Activated CD8-positive, alpha-beta memory T cell treated with anti-CD3 and anti-CD28 coated beads, Interleukin-2, amount 10 ng/mL, durations not matched to agents 7 days and 5 days (primary cell): ENCODE results near the gene NXPH4. TPM values are rescaled to one million over a fixed set of nuclear protein-coding genes. Genes with fewer than 3 reads are reported as not detected.

Source experiments
- ATAC-seq: fragments of 150-1000 bp; cut with Tn5 transposase; one replicate; pipeline ENCODE4 v1.10.0; 2021; ENCODE audit warnings: moderate library complexity
- CTCF ChIA-PET: fragments of 350-600 bp; sonication (Branson Sonifier 250); formaldehyde crosslinking; loops from one replicate; lab custom pipeline; 2021; ENCODE audit warnings: antibody characterized with exemption; lab: Charles Lee
- DNase-seq: peaks from one replicate; pipeline ENCODE4 v3.0.0-alpha.2; 2020
- H3K27ac Mint-ChIP-seq: one replicate; pipeline ENCODE4 v1.8.0; 2021; ENCODE audit warnings: mild to moderate bottlenecking, mixed read lengths
- H3K27me3 Mint-ChIP-seq: one replicate; pipeline ENCODE4 v1.8.0; 2021; ENCODE audit warnings: mixed read lengths
- H3K36me3 Mint-ChIP-seq: one replicate; pipeline ENCODE4 v1.8.0; 2021; ENCODE audit warnings: mild to moderate bottlenecking, mixed read lengths
- H3K4me1 Mint-ChIP-seq: one replicate; pipeline ENCODE4 v1.8.0; 2021; ENCODE audit warnings: mixed read lengths
- H3K4me3 Mint-ChIP-seq: one replicate; pipeline ENCODE4 v1.8.0; 2021; ENCODE audit warnings: mild to moderate bottlenecking, moderate library complexity, mixed read lengths
- H3K9me3 Mint-ChIP-seq: one replicate; pipeline ENCODE4 v1.8.0; 2022; ENCODE audit warnings: low read depth, mixed read lengths
- total RNA-seq, 2 experiments: library from RNA; stranded (reverse); gene quantifications; one replicate each; pipeline ENCODE4 v1.2.3, GENCODE V29; 2021

Gene NXPH4
- total RNA-seq, 2 experiments from 2014 or later = 0.58 to 0.68 TPM

DNA sequence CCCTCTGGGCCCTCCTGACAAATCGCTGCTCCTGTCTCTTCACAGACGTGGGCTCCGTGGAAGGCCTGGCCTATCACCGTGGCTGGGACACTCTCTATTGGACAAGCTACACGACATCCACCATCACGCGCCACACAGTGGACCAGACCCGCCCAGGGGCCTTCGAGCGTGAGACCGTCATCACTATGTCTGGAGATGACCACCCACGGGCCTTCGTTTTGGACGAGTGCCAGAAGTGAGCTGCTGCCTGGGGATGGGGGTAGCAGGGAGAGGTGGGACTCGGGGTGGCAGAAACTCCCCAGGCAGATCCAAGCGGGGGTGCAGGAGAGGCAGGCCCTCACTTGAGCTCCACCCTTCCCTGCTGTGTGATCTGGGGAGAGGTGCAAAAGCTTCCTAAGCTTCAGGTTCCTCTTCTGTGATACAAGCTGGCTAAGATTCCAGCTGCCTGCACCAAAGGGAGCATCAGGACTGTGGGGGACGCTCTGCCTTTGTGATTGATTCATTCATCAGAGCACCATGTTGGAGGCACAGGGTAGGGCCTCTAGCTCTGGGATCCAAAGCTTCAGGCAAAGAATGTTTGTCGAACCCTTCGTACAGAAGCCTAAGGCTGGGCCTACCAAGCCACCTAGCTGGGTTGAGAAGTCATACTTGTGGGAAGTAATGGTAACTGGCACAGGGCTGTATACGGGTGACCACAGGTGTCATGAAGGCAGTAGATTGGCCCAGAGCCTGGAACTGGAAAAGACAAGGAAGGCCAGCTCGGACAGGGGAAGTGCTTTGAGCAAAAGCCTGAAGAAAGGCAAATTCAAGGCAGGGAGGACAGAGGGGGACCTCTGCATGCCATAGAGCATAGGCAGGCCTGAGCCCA, 29.1 kb upstream of the NXPH4 start:
- CTCF ChIA-PET = interaction anchor here (0.8 to 2.0 kb wide), 7 partner anchors 9 to 76 kb away, joined by 3 to 11 read pairs (median 5); partner anchors contain the start of gene STAT6
- DNase-seq (no peak), ATAC-seq (no peak)
- H3K9me3 Mint-ChIP-seq = no peaks in the 10 kb centered on the region
- no peak overlapping the region for H3K27ac Mint-ChIP-seq
- H3K4me1 Mint-ChIP-seq = peaks cover 2% of the 10 kb centered on the region
- H3K27me3 Mint-ChIP-seq = no peaks in the 10 kb centered on the region
- no peaks in the 10 kb centered on the region for H3K36me3 Mint-ChIP-seq
- H3K4me3 Mint-ChIP-seq = no peak overlapping the region

DNA sequence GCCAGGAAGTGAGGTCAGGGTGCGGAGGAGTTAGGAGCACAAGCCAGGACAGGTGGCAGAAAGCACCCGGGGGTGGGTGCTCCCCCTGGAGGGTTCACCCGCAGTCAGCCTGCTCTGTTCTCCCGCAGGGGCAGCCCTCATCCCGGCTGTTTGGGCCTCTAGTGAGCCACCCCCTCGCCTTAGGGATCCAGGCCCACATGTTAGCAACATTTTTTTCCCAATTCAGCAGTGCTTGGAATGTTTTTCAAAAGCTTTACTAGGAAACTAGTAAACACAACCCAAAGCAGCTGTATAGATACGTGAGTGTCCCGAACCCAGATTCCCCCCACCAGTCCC, 28.5 kb upstream of the NXPH4 start:
- Mint-ChIP-seq H3K4me1 (no peaks in the 10 kb centered on the region), H3K36me3 (no peaks in the 10 kb centered on the region), H3K27ac (no peak overlapping the region), H3K27me3 (no peaks in the 10 kb centered on the region), H3K9me3 (no peaks in the 10 kb centered on the region), H3K4me3 (no peak overlapping the region)
- ATAC-seq (no peak), DNase-seq (no peak)
- CTCF ChIA-PET = interaction anchor here (0.9 to 2.0 kb wide), 5 partner anchors 14 to 119 kb away, joined by 3 to 8 read pairs (median 4); partner anchors contain the start of gene STAT6

GRCh38 chr12:57190037-57190436, 26.6 kb upstream of the NXPH4 start:
- Mint-ChIP-seq H3K27ac (no peak overlapping the region), H3K27me3 (no peaks in the 10 kb centered on the region), H3K9me3 (no peaks in the 10 kb centered on the region), H3K4me3 (no peak overlapping the region), H3K4me1 (no peaks in the 10 kb centered on the region), H3K36me3 (no peaks in the 10 kb centered on the region)
- ATAC-seq (no peak), DNase-seq (no peak)
- CTCF ChIA-PET = no interaction called here

GRCh38 chr12:57190821-57191220, 25.8 kb upstream of the NXPH4 start:
- CTCF ChIA-PET = interaction anchor here (0.6 to 1.4 kb wide), 2 partner anchors 8 to 1185 kb away, joined by 3 to 4 read pairs; no protein-coding TSS in a partner anchor
- Mint-ChIP-seq H3K36me3 (no peaks in the 10 kb centered on the region), H3K4me1 (no peaks in the 10 kb centered on the region), H3K27ac (no peak overlapping the region), H3K27me3 (no peaks in the 10 kb centered on the region), H3K9me3 (no peaks in the 10 kb centered on the region), H3K4me3 (no peak overlapping the region)
- DNase-seq = no peak
- ATAC-seq = no peak

- no peak for DNase-seq
- H3K27ac Mint-ChIP-seq = no peak overlapping the region
- H3K36me3 Mint-ChIP-seq = no peaks in the 10 kb centered on the region
- CTCF ChIA-PET = interaction anchor here (0.6 to 1.4 kb wide), 2 partner anchors 9 to 1186 kb away, joined by 3 to 4 read pairs; no protein-coding TSS in a partner anchor
- H3K9me3 Mint-ChIP-seq = no peaks in the 10 kb centered on the region
- no peaks in the 10 kb centered on the region for H3K27me3 Mint-ChIP-seq
- H3K4me3 Mint-ChIP-seq = no peak overlapping the region
- H3K4me1 Mint-ChIP-seq = no peaks in the 10 kb centered on the region
- ATAC-seq = no peak
Measured at GRCh38 chr12:57191410-57191809, 25.2 kb upstream of the NXPH4 start.

DNA sequence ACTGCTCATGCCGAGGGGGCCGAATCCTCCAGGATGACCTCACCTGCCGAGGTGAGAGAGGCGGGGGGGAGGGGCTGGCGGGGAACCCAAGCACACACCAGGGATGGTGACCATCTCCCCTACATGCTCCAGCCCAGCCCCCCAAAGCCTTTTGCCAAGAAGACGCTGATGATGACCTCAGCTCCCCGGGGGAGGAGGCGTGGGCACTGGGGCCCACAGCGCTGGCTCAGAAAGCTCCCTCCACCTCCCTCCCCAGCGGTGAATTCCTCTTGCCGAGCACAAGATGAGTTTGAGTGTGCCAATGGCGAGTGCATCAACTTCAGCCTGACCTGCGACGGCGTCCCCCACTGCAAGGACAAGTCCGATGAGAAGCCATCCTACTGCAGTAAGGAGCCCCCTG, 23.7 kb upstream of the NXPH4 start:
- ATAC-seq = no peak
- no peaks in the 10 kb centered on the region for H3K36me3 Mint-ChIP-seq
- CTCF ChIA-PET = interaction anchor here (1.1 kb wide), 1 partner anchor 9 kb away, joined by 6 read pairs; no protein-coding TSS in a partner anchor
- H3K27ac Mint-ChIP-seq = no peak overlapping the region
- DNase-seq = no peak
- H3K4me1 Mint-ChIP-seq = no peaks in the 10 kb centered on the region
- no peak overlapping the region for H3K4me3 Mint-ChIP-seq
- H3K9me3 Mint-ChIP-seq = no peaks in the 10 kb centered on the region
- no peaks in the 10 kb centered on the region for H3K27me3 Mint-ChIP-seq

DNA sequence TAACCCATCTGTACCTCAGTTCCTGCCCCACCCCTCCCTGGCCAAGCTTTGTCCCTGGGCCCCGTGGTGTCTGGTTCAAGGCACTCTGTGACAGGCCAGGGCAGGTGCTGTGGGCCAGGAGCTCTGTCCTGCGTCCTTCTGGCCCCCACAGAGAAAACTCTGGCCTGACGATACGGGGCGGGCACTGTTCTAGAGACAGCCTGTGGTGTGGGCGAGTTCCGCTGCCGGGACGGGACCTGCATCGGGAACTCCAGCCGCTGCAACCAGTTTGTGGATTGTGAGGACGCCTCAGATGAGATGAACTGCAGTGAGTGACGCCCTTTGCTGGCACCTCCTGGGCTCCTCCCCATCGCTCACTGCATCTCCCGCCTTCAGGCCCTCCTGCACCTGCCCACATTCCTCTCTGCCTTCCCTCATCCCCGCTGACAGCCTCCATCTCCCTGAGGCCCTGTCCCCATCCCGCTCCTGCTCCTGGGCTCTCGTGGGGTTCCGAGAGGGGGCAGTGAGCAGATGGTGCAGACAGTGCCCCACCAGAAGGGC, 22.8 kb upstream of the NXPH4 start:
- H3K36me3 Mint-ChIP-seq = no peaks in the 10 kb centered on the region
- no peak for DNase-seq
- H3K4me3 Mint-ChIP-seq = no peak overlapping the region
- no peak for ATAC-seq
- H3K9me3 Mint-ChIP-seq = no peaks in the 10 kb centered on the region
- H3K27ac Mint-ChIP-seq = no peak overlapping the region
- no peaks in the 10 kb centered on the region for H3K27me3 Mint-ChIP-seq
- CTCF ChIA-PET = no interaction called here
- no peaks in the 10 kb centered on the region for H3K4me1 Mint-ChIP-seq

GRCh38 chr12:57194253-57194652, 22.3 kb upstream of the NXPH4 start:
- ATAC-seq = no peak
- no peak overlapping the region for H3K4me3 Mint-ChIP-seq

GRCh38 chr12:57195186-57195585, 21.4 kb upstream of the NXPH4 start:
- Mint-ChIP-seq H3K27me3 (no peaks in the 10 kb centered on the region), H3K4me3 (no peak overlapping the region), H3K4me1 (no peaks in the 10 kb centered on the region), H3K36me3 (no peaks in the 10 kb centered on the region), H3K27ac (no peak overlapping the region), H3K9me3 (no peaks in the 10 kb centered on the region)
- ATAC-seq (no peak), DNase-seq (no peak)
- CTCF ChIA-PET = interaction anchor here (1.8 kb wide), 1 partner anchor 45 kb away, joined by 5 read pairs; no protein-coding TSS in a partner anchor

More at GRCh38 chr12:57194253-57194652, 22.3 kb upstream of the NXPH4 start:
- CTCF ChIA-PET = no interaction called here
- H3K9me3 Mint-ChIP-seq = no peaks in the 10 kb centered on the region
- no peak for DNase-seq
- no peaks in the 10 kb centered on the region for H3K36me3 Mint-ChIP-seq
- no peak overlapping the region for H3K27ac Mint-ChIP-seq
- no peaks in the 10 kb centered on the region for H3K27me3 Mint-ChIP-seq
- H3K4me1 Mint-ChIP-seq = no peaks in the 10 kb centered on the region

DNA sequence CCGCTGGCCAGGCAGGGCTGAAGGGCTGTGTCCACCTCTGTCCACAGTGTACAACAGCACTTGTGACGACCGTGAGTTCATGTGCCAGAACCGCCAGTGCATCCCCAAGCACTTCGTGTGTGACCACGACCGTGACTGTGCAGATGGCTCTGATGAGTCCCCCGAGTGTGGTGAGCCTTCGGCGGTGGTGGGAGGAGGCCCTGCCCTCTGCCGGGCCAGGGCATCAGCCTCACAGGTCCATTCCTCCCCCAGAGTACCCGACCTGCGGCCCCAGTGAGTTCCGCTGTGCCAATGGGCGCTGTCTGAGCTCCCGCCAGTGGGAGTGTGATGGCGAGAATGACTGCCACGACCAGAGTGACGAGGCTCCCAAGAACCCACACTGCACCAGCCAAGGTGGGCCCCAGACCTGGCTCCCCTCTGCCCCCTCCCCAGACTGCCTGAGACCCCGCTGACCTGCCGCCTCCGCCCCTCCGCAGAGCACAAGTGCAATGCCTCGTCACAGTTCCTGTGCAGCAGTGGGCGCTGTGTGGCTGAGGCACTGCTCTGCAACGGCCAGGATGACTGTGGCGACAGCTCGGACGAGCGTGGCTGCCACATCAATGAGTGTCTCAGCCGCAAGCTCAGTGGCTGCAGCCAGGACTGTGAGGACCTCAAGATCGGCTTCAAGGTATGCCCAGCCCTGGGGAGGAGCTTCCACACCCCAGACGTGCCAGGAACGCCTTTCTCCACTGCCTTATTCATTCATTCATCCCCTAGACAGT, 20.8 kb upstream of the NXPH4 start:
- Mint-ChIP-seq H3K9me3 (no peaks in the 10 kb centered on the region), H3K27ac (no peak overlapping the region), H3K27me3 (no peaks in the 10 kb centered on the region), H3K4me1 (no peaks in the 10 kb centered on the region), H3K4me3 (no peak overlapping the region), H3K36me3 (no peaks in the 10 kb centered on the region)
- CTCF ChIA-PET = interaction anchor here (1.8 to 4.0 kb wide), 2 partner anchors 18 to 44 kb away, joined by 5 to 17 read pairs; no protein-coding TSS in a partner anchor
- DNase-seq = no peak
- ATAC-seq = no peak

- ATAC-seq (no peak), DNase-seq (no peak)
- Mint-ChIP-seq H3K9me3 (no peaks in the 10 kb centered on the region), H3K27ac (no peak overlapping the region), H3K27me3 (no peaks in the 10 kb centered on the region), H3K4me3 (no peak overlapping the region), H3K4me1 (no peaks in the 10 kb centered on the region), H3K36me3 (no peaks in the 10 kb centered on the region)
- CTCF ChIA-PET = interaction anchor here (1.0 to 4.0 kb wide), 3 partner anchors 13 to 43 kb away, joined by 3 to 17 read pairs (median 5); no protein-coding TSS in a partner anchor
Measured at GRCh38 chr12:57196439-57196838, 20.2 kb upstream of the NXPH4 start.

DNA sequence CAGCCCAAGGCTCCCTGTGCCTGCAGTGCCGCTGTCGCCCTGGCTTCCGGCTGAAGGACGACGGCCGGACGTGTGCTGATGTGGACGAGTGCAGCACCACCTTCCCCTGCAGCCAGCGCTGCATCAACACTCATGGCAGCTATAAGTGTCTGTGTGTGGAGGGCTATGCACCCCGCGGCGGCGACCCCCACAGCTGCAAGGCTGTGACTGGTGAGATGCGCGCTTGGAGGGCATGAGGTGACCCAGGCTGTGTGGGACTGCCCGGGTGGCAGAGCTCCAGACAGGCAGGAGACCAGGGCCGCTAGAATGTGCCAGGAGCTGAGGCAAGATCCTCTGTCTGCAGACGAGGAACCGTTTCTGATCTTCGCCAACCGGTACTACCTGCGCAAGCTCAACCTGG, 19.6 kb upstream of the NXPH4 start:
- H3K27me3 Mint-ChIP-seq = no peaks in the 10 kb centered on the region
- H3K4me3 Mint-ChIP-seq = no peak overlapping the region
- H3K36me3 Mint-ChIP-seq = no peaks in the 10 kb centered on the region
- H3K4me1 Mint-ChIP-seq = no peaks in the 10 kb centered on the region
- H3K9me3 Mint-ChIP-seq = no peaks in the 10 kb centered on the region
- no peak for ATAC-seq
- no peak for DNase-seq
- CTCF ChIA-PET = interaction anchor here (1.0 to 4.0 kb wide), 3 partner anchors 14 to 43 kb away, joined by 3 to 17 read pairs (median 5); no protein-coding TSS in a partner anchor
- no peak overlapping the region for H3K27ac Mint-ChIP-seq

GRCh38 chr12:57198329-57198728, 18.3 kb upstream of the NXPH4 start:
- Mint-ChIP-seq H3K27me3 (no peaks in the 10 kb centered on the region), H3K27ac (no peak overlapping the region), H3K4me3 (no peak overlapping the region), H3K9me3 (no peaks in the 10 kb centered on the region), H3K36me3 (no peaks in the 10 kb centered on the region), H3K4me1 (no peaks in the 10 kb centered on the region)
- CTCF ChIA-PET = interaction anchor here (1.3 to 4.0 kb wide), 3 partner anchors 15 to 45 kb away, joined by 3 to 17 read pairs (median 7); no protein-coding TSS in a partner anchor
- ATAC-seq (no peak), DNase-seq (no peak)
